Lower leg skin (tissue), 3 donors: Measurements from ENCODE around the gene OR5AC2.

ENCODE experiments used
- CTCF ChIP-seq, 3 donors: fragments of 450-650 bp; IDR thresholded peaks; one replicate each; pipeline ENCODE4 v1.5.1; 2016; ENCODE audit warnings: antibody characterized with exemption in 3 of 3, mild to moderate bottlenecking in 3 of 3, moderate library complexity in 2 of 3
- POLR2A ChIP-seq, 2 donors: fragments of 450-650 bp; IDR thresholded peaks; one replicate each; pipeline ENCODE4 v1.6.1; 2016 to 2017; ENCODE audit warnings: antibody characterized with exemption in 2 of 2, mild to moderate bottlenecking in 1 of 2, moderate library complexity in 1 of 2

- no peak for TF ChIP-seq CTCF (IDR thresholded peaks at IDR 0.05)
- no peak for TF ChIP-seq POLR2A (IDR thresholded peaks at IDR 0.05)
Observed at GRCh38 chr3:98136631-98137030, 49.7 kb downstream of the OR5AC2 start.
